Mammary epithelial cell (primary cell): ENCODE data around the gene SPOCD1.

Source experiments
- EZH2 ChIP-seq: IDR thresholded peaks from 2 replicates; pipeline ENCODE4 v1.6.1; 2012; ENCODE audit warnings: low read length, inconsistent platforms, borderline replicate concordance
- TF ChIP-seq, protein P1 (sequence below), 2 donors: IDR thresholded peaks in 1 of 2; conservative IDR thresholded peaks in 1 of 2; 2 replicates each; pipeline ENCODE4 v1.5.1; 2011 to 2012; ENCODE audit warnings: inconsistent platforms in 2 of 2, low read length in 2 of 2, mild to moderate bottlenecking in 2 of 2, control low read depth in 1 of 2, low read depth in 1 of 2; ENCODE audit not compliant: insufficient read depth in 1 of 2; ENCODE audit errors: extremely low read depth in 1 of 2

GRCh38 chr1:31802190-31803150 is 13.4 kb downstream of the SPOCD1 start:
- TF ChIP-seq, protein P1, sequence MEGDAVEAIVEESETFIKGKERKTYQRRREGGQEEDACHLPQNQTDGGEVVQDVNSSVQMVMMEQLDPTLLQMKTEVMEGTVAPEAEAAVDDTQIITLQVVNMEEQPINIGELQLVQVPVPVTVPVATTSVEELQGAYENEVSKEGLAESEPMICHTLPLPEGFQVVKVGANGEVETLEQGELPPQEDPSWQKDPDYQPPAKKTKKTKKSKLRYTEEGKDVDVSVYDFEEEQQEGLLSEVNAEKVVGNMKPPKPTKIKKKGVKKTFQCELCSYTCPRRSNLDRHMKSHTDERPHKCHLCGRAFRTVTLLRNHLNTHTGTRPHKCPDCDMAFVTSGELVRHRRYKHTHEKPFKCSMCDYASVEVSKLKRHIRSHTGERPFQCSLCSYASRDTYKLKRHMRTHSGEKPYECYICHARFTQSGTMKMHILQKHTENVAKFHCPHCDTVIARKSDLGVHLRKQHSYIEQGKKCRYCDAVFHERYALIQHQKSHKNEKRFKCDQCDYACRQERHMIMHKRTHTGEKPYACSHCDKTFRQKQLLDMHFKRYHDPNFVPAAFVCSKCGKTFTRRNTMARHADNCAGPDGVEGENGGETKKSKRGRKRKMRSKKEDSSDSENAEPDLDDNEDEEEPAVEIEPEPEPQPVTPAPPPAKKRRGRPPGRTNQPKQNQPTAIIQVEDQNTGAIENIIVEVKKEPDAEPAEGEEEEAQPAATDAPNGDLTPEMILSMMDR (conservative IDR thresholded peaks at IDR 0.05 in 1 of 2, IDR thresholded peaks at IDR 0.05 in 1 of 2; ENCODE audit: extremely low read depth in 1 of 2, insufficient read depth in 1 of 2, low read depth in 1 of 2, low read length in 2 of 2) = no peak
- TF ChIP-seq EZH2 = no peak
